PFSK-1 (cell line): ENCODE measurements around the gene AP3D1.

Experiments used
- FOXP2 ChIP-seq: optimal IDR thresholded peaks from 2 replicates; pipeline ENCODE3; 2011; ENCODE audit warnings: borderline replicate concordance, control low read depth, inconsistent platforms; ENCODE audit not compliant: insufficient read depth; ENCODE audit errors: extremely low read length, extremely low read depth
- POLR2AphosphoS5 ChIP-seq: IDR thresholded peaks from 2 replicates; pipeline ENCODE4 v1.6.1; 2012; ENCODE audit warnings: low read depth, mild to moderate bottlenecking, control low read depth, low read length, moderate library complexity
- SIN3A ChIP-seq: IDR thresholded peaks from 2 replicates; pipeline ENCODE4 v1.6.1; 2012; ENCODE audit warnings: mild to moderate bottlenecking, low read length, moderate library complexity, borderline replicate concordance; ENCODE audit not compliant: insufficient read depth
- TAF1 ChIP-seq: IDR thresholded peaks from 2 replicates; pipeline ENCODE4 v1.6.1; 2012; ENCODE audit warnings: low read length, control low read depth, borderline replicate concordance; ENCODE audit not compliant: insufficient read depth
- TF ChIP-seq, protein P1 (sequence below), 2 experiments: IDR thresholded peaks; 2 replicates each; pipeline versions ENCODE4 v1.6.1 to v1.8.0; 2011 to 2012; ENCODE audit warnings: low read depth in 2 of 2, low read length in 2 of 2, control low read depth in 1 of 2, inconsistent platforms in 1 of 2, mild to moderate bottlenecking in 1 of 2, moderate library complexity in 1 of 2; ENCODE audit not compliant: insufficient read depth in 1 of 2

The AP3D1 gene

DNA sequence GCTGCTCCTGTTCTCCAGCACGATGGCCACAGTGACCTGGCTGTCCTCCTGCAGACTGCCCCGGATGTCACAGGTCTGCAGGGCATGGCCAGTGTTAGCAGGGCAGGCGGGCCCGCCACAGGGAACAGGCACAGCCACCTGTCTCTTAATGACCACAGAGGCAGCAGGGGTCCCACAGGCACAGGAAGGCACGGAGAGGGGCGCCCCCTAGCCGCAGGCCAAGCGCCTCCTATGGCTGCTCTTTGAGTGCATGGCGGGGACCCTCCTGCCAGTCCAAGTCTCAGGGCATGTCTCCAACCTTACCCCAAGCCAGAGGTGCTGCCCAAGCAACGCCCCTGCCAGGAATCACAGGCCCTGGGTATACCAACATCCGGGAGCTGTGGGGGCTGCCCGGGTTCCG lies 40.5 kb downstream of the AP3D1 start:
- TF ChIP-seq SIN3A, result no peak
- TF ChIP-seq, protein P1, sequence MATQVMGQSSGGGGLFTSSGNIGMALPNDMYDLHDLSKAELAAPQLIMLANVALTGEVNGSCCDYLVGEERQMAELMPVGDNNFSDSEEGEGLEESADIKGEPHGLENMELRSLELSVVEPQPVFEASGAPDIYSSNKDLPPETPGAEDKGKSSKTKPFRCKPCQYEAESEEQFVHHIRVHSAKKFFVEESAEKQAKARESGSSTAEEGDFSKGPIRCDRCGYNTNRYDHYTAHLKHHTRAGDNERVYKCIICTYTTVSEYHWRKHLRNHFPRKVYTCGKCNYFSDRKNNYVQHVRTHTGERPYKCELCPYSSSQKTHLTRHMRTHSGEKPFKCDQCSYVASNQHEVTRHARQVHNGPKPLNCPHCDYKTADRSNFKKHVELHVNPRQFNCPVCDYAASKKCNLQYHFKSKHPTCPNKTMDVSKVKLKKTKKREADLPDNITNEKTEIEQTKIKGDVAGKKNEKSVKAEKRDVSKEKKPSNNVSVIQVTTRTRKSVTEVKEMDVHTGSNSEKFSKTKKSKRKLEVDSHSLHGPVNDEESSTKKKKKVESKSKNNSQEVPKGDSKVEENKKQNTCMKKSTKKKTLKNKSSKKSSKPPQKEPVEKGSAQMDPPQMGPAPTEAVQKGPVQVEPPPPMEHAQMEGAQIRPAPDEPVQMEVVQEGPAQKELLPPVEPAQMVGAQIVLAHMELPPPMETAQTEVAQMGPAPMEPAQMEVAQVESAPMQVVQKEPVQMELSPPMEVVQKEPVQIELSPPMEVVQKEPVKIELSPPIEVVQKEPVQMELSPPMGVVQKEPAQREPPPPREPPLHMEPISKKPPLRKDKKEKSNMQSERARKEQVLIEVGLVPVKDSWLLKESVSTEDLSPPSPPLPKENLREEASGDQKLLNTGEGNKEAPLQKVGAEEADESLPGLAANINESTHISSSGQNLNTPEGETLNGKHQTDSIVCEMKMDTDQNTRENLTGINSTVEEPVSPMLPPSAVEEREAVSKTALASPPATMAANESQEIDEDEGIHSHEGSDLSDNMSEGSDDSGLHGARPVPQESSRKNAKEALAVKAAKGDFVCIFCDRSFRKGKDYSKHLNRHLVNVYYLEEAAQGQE (IDR thresholded peaks at IDR 0.05; ENCODE audit: insufficient read depth in 1 of 2, low read depth in 2 of 2, low read length in 2 of 2), result no peak
- no peak for TF ChIP-seq FOXP2
- TF ChIP-seq TAF1, result no peak
- no peak for TF ChIP-seq POLR2AphosphoS5

DNA sequence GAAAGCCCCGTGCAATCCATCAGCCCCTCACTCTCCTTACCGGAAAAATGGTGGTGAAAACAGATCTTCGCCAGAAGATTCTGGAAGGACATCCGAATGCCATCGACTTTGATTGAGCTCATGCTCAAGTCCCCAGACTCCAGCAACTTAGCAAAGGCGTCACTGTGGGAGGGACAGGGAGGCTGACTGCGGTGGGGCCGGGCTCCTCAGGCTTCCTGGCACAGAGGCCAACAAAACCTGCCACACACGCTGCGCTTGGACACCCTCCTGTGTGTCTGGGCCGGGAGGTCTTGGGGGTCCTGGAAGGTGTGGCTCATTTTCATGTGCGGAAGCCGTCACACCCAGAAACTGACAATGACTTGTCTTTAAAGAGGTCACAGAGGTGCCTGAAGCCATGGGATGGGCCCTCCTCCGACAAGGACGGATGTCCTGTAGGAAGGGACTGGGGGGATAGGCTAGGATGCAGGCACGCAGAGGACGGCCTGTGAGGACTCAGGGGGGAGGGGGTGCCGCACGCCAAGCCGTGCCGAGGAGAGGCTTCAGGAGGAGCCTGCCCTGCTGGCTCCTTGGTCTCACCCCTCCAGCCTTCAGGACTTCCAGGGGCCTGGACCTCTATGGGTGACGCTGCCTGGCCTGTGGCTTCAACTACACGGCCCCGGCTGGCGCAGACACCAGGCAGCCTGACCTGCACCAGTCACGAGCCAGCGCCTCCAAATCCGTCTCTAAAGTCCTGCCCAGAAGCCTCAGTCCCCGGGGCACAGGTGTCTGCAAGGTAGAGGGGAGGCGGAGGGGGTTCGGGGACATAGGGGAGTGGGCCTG lies 42.1 kb downstream of the AP3D1 start:
- TF ChIP-seq FOXP2, result no peak
- TF ChIP-seq TAF1, result no peak
- TF ChIP-seq SIN3A, result no peak
- TF ChIP-seq POLR2AphosphoS5, result no peak
- TF ChIP-seq, protein P1 (IDR thresholded peaks at IDR 0.05; ENCODE audit: insufficient read depth in 1 of 2, low read depth in 2 of 2, low read length in 2 of 2), result no peak

DNA sequence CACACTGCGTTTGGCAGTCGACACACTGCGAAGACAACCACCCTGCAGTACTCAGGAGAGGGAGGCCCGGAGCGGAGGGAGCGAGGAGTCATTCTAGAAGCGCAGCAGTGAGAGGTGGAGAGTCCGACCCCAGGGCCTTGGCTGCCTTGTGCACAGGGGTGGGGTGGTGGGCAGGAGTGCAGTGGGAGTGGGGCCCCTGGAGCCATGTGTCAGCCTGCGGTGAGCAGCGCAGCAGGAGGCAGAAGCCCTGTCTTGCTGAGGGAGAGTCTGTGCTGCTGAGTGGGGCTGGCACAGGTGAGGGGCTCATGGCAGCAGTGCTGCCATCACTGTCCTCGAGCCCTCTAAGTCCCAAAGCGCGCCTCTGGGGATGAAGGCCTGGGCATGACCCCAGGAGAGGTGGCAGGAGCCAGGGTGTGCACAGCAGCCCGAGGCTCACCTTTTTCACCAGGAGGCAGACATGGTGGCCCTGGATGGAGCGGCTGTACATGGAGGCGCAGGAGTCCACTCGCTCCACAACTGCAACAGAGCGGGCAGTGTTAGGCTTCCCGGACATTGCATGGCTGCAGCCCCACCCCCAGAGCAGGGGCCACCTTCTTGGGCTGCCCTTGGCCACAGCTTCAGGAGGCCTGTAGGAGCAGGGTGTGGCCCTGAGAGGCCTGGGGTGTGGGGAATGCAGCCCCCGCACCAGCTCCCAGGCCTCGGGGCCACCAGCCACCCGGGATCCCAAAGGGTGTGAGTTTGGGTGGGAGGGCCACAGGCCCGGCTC lies 42.9 kb downstream of the AP3D1 start:
- no peak for TF ChIP-seq TAF1
- TF ChIP-seq SIN3A, result no peak
- TF ChIP-seq POLR2AphosphoS5, result no peak
- TF ChIP-seq, protein P1 (IDR thresholded peaks at IDR 0.05; ENCODE audit: insufficient read depth in 1 of 2, low read depth in 2 of 2, low read length in 2 of 2), result no peak
- no peak for TF ChIP-seq FOXP2

DNA sequence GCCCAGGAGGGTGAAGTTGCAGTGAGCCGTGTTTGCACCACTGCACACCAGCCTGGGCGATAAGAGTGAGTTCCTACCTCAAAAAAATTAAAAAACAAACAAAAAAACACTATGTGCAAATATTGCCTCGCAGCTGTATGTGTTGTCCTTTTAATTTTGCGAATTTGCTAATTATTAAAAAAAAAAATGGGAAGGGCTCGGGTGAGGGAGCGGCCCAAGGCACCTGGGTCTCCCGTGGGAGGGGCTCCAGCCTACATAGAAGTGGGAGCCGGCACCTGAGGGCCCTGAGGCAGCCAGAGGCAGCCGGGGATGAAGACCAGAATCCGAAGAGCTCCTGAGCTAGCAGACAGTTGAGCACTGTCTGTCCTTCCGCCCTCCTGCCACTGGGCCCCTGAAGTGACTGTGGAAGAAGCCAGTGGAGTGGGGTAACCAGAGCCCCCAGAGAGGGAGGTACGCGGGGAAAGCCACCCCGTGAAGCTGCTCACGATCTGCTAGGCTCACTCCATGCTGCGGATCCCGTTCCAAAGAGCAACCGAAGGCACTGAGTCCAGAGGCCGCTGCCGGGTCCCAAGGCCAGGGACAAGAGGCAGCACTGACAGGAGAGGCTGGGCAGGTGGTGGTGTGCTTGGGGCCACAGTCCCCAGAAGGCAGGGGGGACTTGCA lies 48.2 kb downstream of the AP3D1 start:
- TF ChIP-seq POLR2AphosphoS5, result no peak
- TF ChIP-seq, protein P1 (IDR thresholded peaks at IDR 0.05; ENCODE audit: insufficient read depth in 1 of 2, low read depth in 2 of 2, low read length in 2 of 2), result no peak
- no peak for TF ChIP-seq FOXP2
- TF ChIP-seq TAF1, result no peak
- no peak for TF ChIP-seq SIN3A
